ENCODE data around the gene DCTN5.

Gene DCTN5

DNA sequence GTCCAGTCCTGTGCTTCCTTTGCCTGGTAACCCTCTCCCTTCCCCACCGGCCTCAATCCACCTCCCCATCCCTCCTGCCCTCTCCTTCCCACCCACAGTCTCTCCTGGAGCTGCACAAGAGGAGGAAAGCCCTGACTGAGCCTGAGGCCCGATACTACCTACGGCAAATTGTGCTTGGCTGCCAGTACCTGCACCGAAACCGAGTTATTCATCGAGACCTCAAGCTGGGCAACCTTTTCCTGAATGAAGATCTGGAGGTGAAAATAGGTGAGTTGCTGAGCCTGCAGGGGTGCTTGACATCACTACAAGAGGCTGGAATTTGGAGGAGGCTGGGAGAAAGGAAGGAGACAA lies 38.7 kb downstream of the DCTN5 start:
- TF ChIP-seq, protein P1, sequence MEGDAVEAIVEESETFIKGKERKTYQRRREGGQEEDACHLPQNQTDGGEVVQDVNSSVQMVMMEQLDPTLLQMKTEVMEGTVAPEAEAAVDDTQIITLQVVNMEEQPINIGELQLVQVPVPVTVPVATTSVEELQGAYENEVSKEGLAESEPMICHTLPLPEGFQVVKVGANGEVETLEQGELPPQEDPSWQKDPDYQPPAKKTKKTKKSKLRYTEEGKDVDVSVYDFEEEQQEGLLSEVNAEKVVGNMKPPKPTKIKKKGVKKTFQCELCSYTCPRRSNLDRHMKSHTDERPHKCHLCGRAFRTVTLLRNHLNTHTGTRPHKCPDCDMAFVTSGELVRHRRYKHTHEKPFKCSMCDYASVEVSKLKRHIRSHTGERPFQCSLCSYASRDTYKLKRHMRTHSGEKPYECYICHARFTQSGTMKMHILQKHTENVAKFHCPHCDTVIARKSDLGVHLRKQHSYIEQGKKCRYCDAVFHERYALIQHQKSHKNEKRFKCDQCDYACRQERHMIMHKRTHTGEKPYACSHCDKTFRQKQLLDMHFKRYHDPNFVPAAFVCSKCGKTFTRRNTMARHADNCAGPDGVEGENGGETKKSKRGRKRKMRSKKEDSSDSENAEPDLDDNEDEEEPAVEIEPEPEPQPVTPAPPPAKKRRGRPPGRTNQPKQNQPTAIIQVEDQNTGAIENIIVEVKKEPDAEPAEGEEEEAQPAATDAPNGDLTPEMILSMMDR (IDR thresholded peaks at IDR 0.05; ENCODE audit: control extremely low read depth, extremely low read depth, low read depth, missing control alignments): no peak
- CTCF ChIA-PET: interaction anchor here (1.0 to 2.1 kb wide), 3 partner anchors 13 to 29 kb away, joined by 3 to 7 read pairs (median 4); no protein-coding TSS in a partner anchor
- DNase-seq (ENCODE audit: extremely low spot score): no peak
- POLR2A ChIA-PET: interaction anchor here (0.5 kb wide), 1 partner anchor 854 kb away, joined by 3 read pairs; no protein-coding TSS in a partner anchor

DNA sequence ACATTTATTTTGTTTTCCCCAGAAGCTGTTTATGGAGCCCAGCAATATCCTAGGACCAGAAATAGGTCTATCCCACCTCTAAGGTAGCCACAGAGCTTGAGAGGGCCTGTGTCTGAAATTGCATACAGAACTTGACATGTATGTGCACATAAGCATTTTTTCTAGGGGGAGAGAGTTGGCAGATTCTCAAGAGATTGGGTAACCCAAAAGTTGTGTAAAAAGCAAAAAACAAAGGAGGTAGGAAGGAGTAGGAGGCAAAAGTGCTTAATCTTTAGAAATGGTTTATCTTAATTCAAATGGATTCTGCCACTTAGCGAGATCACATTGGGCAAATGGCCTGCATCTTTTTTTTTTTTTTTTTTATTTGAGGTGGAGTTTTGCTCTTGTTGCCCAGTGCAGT lies 40.9 kb downstream of the DCTN5 start:
- TF ChIP-seq, protein P1 (IDR thresholded peaks at IDR 0.05; ENCODE audit: control extremely low read depth, extremely low read depth, low read depth, missing control alignments): no peak
- POLR2A ChIA-PET: no interaction called here
- CTCF ChIA-PET: no interaction called here

GRCh38 chr16:23683487-23683886 lies 42.2 kb downstream of the DCTN5 start:
- TF ChIP-seq, protein P1 (IDR thresholded peaks at IDR 0.05; ENCODE audit: control extremely low read depth, extremely low read depth, low read depth, missing control alignments): no peak
- ChIA-PET POLR2A (no interaction called here), CTCF (interaction anchor here (1.4 to 3.0 kb wide), 2 partner anchors 9 to 15 kb away, joined by 3 to 11 read pairs; no protein-coding TSS in a partner anchor)
- DNase-seq (ENCODE audit: extremely low spot score): no peak

More for the DNA sequence above, 40.9 kb downstream of the DCTN5 start:
- DNase-seq (ENCODE audit: extremely low spot score): no peak

- CTCF ChIA-PET: interaction anchor here (2.5 kb wide), 1 partner anchor 10 kb away, joined by 13 read pairs; the partner anchor contains the start of gene PLK1
- no peak for DNase-seq (ENCODE audit: extremely low spot score)
- POLR2A ChIA-PET: no interaction called here
- TF ChIP-seq, protein P1 (IDR thresholded peaks at IDR 0.05; ENCODE audit: control extremely low read depth, extremely low read depth, low read depth, missing control alignments): no peak
Measured at GRCh38 chr16:23687034-23687808, 46.0 kb downstream of the DCTN5 start.

GRCh38 chr16:23689442-23690187 lies 48.3 kb downstream of the DCTN5 start:
- POLR2A ChIA-PET: interaction anchor here (0.6 kb wide), 1 partner anchor 35 kb away, joined by 3 read pairs; no protein-coding TSS in a partner anchor
- TF ChIP-seq, protein P1 (IDR thresholded peaks at IDR 0.05; ENCODE audit: control extremely low read depth, extremely low read depth, low read depth, missing control alignments): no peak
- no peak for DNase-seq (ENCODE audit: extremely low spot score)
- CTCF ChIA-PET: interaction anchor here (1.1 kb wide), 1 partner anchor 20 kb away, joined by 3 read pairs; no protein-coding TSS in a partner anchor

DNA sequence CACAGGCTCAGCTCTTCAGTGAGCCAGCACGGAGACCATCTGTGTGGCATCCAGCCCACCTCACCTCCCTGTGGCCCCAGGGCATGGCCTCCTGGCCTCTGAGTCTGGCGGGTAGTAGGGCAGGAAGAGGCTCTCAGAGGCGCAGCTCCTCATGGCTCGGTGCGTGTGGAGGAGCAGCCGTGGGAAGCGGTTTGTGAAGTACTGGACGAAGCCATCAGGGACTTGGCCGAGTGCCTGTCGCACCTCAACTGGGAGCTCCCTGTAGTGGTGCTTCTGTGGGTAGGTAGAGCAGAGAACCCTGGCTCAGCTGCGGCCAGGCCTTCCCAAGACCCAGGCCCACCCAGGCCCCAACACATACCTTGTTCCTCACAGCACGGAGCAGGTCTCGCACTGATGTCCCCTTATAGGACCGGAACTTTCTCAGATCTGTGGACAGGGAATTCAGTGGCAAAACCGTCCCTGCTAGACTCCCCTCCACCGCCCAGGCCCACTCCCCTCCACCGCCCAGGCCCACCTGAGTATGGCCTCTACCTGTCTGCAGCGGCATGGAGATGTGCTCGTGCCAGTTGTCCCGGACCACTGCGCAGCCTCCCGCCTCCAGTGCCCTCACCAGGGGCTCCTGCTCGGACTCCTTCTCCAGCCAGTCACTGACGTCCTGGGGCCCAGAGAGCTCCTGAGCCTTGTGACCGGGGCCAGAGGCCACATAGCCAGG lies 49.7 kb downstream of the DCTN5 start:
- DNase-seq (ENCODE audit: extremely low spot score): no peak
- POLR2A ChIA-PET: interaction anchor here (0.6 kb wide), 1 partner anchor 150 kb away, joined by 3 read pairs; no protein-coding TSS in a partner anchor
- CTCF ChIA-PET: no interaction called here
- TF ChIP-seq, protein P1 (IDR thresholded peaks at IDR 0.05; ENCODE audit: control extremely low read depth, extremely low read depth, low read depth, missing control alignments): no peak

Data from GM10248 (cell line).